ENCODE measurements around the gene PHOSPHO2. TPM values are rescaled to one million over a fixed set of nuclear protein-coding genes. Genes with fewer than 3 reads are reported as not detected.
"Not testable (repeated sequence)": the region's sequence is repeated elsewhere in the genome, so short reads cannot be mapped to it uniquely, and the experiment has no call there.

PHOSPHO2 gene
- total RNA-seq, 1 donor from 2014 or later, result 8.5 TPM

DNA sequence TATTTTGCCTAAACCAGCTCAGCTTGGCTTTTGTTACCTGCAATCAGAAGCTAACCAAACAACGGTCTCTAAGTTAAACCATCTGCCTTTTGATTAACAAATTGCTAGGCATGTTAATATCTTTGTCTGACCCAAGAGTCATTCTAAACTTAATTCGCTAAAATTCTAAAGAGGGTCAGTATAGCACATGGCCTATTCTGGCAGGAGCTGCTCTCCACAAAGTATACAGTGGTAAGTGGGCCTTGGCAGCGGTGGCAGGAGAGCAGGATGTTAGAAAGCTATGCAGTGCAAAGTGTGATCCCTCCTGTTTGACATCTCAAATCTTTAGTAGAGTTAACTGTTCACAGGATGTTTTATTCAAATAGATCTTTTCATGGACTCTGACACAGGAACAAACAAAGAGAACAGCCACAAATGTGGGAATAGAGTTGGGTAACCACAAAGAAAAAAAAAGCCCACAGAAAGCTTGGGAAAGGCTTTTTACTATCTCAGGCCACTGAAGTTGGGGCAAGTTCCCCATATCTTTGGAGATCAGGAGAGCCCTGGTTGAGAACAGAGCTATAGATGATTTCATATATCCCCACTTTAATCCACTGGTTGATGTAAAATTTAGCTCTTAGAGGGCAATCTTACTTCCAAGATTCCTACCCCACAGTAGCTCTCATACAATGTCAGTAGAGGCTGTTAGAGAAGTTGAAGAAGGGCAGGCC, 10.7 kb upstream of the PHOSPHO2 start:
- TF ChIP-seq, protein P1, sequence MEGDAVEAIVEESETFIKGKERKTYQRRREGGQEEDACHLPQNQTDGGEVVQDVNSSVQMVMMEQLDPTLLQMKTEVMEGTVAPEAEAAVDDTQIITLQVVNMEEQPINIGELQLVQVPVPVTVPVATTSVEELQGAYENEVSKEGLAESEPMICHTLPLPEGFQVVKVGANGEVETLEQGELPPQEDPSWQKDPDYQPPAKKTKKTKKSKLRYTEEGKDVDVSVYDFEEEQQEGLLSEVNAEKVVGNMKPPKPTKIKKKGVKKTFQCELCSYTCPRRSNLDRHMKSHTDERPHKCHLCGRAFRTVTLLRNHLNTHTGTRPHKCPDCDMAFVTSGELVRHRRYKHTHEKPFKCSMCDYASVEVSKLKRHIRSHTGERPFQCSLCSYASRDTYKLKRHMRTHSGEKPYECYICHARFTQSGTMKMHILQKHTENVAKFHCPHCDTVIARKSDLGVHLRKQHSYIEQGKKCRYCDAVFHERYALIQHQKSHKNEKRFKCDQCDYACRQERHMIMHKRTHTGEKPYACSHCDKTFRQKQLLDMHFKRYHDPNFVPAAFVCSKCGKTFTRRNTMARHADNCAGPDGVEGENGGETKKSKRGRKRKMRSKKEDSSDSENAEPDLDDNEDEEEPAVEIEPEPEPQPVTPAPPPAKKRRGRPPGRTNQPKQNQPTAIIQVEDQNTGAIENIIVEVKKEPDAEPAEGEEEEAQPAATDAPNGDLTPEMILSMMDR (conservative IDR thresholded peaks at IDR 0.05), result no peak
- H3K27ac Mint-ChIP-seq, result no peak overlapping the region
- peaks cover 9% of the 10 kb centered on the region for H3K9me3 Mint-ChIP-seq
- DNase-seq (ENCODE audit: extremely low spot score, unreplicated experiment), result no peak
- H3K36me3 Mint-ChIP-seq, result peaks cover 10% of the 10 kb centered on the region
- H3K4me1 Mint-ChIP-seq (ENCODE audit: unreplicated experiment), result no peaks in the 10 kb centered on the region
- H3K27me3 Mint-ChIP-seq, result no peaks in the 10 kb centered on the region
- H3K4me3 Mint-ChIP-seq, result no peak overlapping the region

DNA sequence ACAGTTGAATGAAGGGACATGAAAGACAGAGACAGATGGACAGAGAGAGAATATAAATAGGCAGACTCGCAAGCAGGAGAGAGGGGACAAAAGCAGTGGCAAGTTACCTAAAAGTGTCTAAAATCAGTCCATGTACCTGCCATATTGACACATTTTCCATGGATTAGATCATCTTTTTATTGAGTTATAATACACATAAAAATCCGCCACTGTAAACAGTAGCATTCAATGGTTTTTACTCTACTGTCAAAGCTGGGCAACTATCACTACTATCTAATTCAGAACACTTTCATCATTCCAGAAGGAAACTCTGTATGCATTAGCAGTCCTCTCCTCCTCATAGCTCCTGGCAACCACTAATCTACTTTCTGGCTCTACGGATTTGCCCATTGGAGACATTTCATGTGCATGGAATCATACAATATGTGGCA, 10.1 kb upstream of the PHOSPHO2 start:
- Mint-ChIP-seq H3K9me3 (peaks cover 12% of the 10 kb centered on the region), H3K4me3 (no peak overlapping the region), H3K27me3 (no peaks in the 10 kb centered on the region), H3K4me1 (ENCODE audit: unreplicated experiment) (no peaks in the 10 kb centered on the region), H3K27ac (no peak overlapping the region), H3K36me3 (peaks cover 13% of the 10 kb centered on the region)
- no peak for DNase-seq (ENCODE audit: extremely low spot score, unreplicated experiment)
- TF ChIP-seq, protein P1 (conservative IDR thresholded peaks at IDR 0.05), result no peak

DNA sequence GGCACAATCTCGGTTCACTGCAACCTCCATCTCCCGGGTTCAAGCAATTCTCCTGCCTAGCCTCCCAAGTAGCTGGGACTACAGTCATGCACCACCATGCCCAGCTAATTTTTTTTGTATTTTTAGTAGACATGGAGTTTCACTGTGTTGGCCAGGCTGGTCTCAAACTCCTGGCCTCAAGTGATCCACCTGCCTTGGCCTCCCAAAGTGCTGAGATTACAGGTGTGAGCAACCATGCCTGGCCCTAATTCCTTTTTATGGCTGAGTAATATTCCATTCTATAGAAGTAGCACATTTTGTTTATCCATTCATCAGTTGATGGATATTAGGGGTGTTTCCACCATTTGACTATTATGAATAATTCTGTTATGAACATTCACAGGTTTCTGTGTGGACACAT, 9.6 kb upstream of the PHOSPHO2 start:
- H3K27ac Mint-ChIP-seq, result not testable (repeated sequence)

DNA sequence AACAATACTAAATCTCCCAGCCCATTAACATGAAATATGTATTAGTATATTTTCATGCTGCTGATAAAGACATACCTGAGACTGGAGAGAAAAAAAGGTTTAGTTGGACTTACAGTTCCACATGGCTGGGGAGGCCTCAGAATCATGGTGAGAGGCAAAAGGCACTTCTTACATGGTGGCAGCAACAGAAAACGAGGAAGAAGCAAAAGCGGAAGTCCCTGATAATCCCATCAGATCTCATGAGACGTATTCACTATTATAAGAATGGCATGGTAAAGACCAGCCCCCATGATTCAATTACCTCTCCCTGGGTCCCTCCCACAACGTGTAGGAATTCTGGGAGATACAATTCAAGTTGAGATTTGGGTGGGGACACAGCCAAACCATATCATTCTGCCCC, 7.4 kb upstream of the PHOSPHO2 start:
- H3K36me3 Mint-ChIP-seq, result peaks cover 13% of the 10 kb centered on the region
- not testable (repeated sequence) for H3K27ac Mint-ChIP-seq; H3K27me3 Mint-ChIP-seq; H3K4me3 Mint-ChIP-seq; DNase-seq (ENCODE audit: extremely low spot score, unreplicated experiment); H3K4me1 Mint-ChIP-seq (ENCODE audit: unreplicated experiment)
- peaks cover 14% of the 10 kb centered on the region for H3K9me3 Mint-ChIP-seq

More for the DNA sequence above, 9.6 kb upstream of the PHOSPHO2 start:
- not testable (repeated sequence) for H3K27me3 Mint-ChIP-seq; H3K4me3 Mint-ChIP-seq; H3K4me1 Mint-ChIP-seq (ENCODE audit: unreplicated experiment); DNase-seq (ENCODE audit: extremely low spot score, unreplicated experiment)
- Mint-ChIP-seq H3K36me3 (peaks cover 13% of the 10 kb centered on the region), H3K9me3 (peaks cover 12% of the 10 kb centered on the region)

DNA sequence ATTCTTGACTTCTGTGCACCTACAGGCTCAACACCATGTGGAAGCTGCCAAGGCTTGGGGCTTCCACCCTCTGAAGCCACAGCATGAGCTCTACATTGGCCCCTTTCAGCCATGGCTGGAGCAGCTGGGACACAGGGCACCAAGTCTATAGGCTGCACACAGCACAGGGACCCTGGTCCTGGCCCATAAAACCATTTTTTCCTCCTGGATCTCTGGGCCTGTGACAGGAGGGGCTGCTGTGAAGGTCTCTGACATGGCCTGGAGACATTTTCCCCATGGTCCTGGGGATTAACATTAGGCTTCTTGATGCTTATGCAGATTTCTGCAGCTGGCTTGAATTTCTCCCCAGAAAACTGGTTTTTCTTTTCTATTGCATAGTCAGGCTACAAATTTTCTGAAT, 6.3 kb upstream of the PHOSPHO2 start:
- DNase-seq (ENCODE audit: extremely low spot score, unreplicated experiment); H3K4me3 Mint-ChIP-seq; H3K4me1 Mint-ChIP-seq (ENCODE audit: unreplicated experiment); H3K27ac Mint-ChIP-seq; H3K27me3 Mint-ChIP-seq: not testable (repeated sequence)
- H3K9me3 Mint-ChIP-seq, result peaks cover 14% of the 10 kb centered on the region
- H3K36me3 Mint-ChIP-seq, result peaks cover 13% of the 10 kb centered on the region

DNA sequence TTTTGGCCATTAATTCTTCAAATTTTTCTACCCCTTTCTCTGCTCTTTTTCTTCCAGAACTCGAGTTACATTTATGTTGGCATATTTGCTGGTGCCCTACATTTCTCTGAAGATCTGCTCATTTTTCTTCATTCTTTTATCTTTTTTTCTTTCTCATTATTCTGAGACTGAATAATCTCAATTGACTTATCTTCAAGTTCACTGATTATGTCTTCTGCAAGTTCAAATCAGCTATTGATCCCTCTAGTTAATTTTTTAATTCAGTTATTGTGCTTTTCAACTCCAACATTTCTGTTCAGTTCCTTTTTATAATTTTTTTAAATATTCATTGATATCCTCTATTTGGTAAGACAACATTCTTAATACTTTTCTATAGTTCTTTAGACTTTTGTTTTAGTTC, 3.3 kb upstream of the PHOSPHO2 start:
- Mint-ChIP-seq H3K27ac (no peak overlapping the region), H3K4me3 (no peak overlapping the region), H3K36me3 (peaks cover 13% of the 10 kb centered on the region), H3K9me3 (peaks cover 11% of the 10 kb centered on the region), H3K27me3 (no peaks in the 10 kb centered on the region), H3K4me1 (ENCODE audit: unreplicated experiment) (peaks cover 12% of the 10 kb centered on the region)
- no peak for DNase-seq (ENCODE audit: extremely low spot score, unreplicated experiment)
- TF ChIP-seq, protein P1 (conservative IDR thresholded peaks at IDR 0.05), result no peak

DNA sequence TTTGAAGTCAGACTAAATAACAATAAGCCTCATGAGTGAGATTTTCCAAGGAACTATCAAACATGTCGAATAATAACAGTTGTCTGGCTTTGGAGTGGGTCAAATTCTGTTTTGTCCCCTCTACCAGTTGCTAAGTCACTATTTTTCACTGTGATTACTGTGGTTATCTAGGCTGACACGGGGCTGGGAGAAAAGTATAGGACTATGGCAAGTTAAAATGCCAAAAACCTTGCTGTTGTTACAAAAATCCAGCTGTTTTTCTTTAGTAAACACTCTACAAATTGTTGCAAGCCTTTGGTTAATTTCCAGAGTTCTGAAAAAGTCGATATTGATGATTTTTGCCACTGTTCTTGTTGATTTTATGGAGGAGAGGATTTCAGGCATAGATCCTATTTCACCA, 1.6 kb upstream of the PHOSPHO2 start:
- DNase-seq (ENCODE audit: extremely low spot score, unreplicated experiment), result no peak
- Mint-ChIP-seq H3K9me3 (peaks cover 11% of the 10 kb centered on the region), H3K4me3 (no peak overlapping the region), H3K4me1 (ENCODE audit: unreplicated experiment) (peaks cover 12% of the 10 kb centered on the region), H3K27ac (no peak overlapping the region), H3K27me3 (no peaks in the 10 kb centered on the region), H3K36me3 (peaks cover 12% of the 10 kb centered on the region)
- TF ChIP-seq, protein P1 (conservative IDR thresholded peaks at IDR 0.05), result no peak

Data from type B pancreatic cell (in vitro differentiated cells).